CD4-positive, alpha-beta T cell treated with Interleukin-1 beta for 1 hour (primary cell): Measurements from ENCODE around the gene RYR1.
A peak's percentile ranks its signal among the peaks of the same experiment; 100 is the strongest.

Experiments
- DNase-seq, 2 donors: peaks; one replicate each; pipeline ENCODE4 v3.0.0-alpha.2; 2020 to 2022

The RYR1 gene

GRCh38 chr19:38519168-38519567, 85.7 kb downstream of the RYR1 start:
- DNase-seq = no peak

GRCh38 chr19:38519988-38520387, 86.5 kb downstream of the RYR1 start:
- DNase-seq = no peak

- no peak for DNase-seq
Observed at GRCh38 chr19:38522915-38523314, 89.4 kb downstream of the RYR1 start.

- no peak for DNase-seq
Observed at GRCh38 chr19:38523319-38523718, 89.8 kb downstream of the RYR1 start.

GRCh38 chr19:38524369-38524768, 90.9 kb downstream of the RYR1 start:
- no peak for DNase-seq

- no peak for DNase-seq
Observed at GRCh38 chr19:38524994-38525634, 91.6 kb downstream of the RYR1 start.

GRCh38 chr19:38526430-38526829, 92.9 kb downstream of the RYR1 start:
- DNase-seq = no peak

- DNase-seq = peak; percentile 2 to 36
Observed at GRCh38 chr19:38527466-38528136, 94.1 kb downstream of the RYR1 start.

GRCh38 chr19:38528213-38528755, 94.8 kb downstream of the RYR1 start:
- DNase-seq = no peak

- no peak for DNase-seq
Observed at GRCh38 chr19:38528931-38529330, 95.4 kb downstream of the RYR1 start.

GRCh38 chr19:38531515-38531914, 98.0 kb downstream of the RYR1 start:
- DNase-seq = no peak

GRCh38 chr19:38532939-38533338, 99.4 kb downstream of the RYR1 start:
- no peak for DNase-seq

- DNase-seq = no peak
Observed at GRCh38 chr19:38534574-38534973, 101.1 kb downstream of the RYR1 start.

- DNase-seq = no peak
Observed at GRCh38 chr19:38535212-38535611, 101.7 kb downstream of the RYR1 start.

- no peak for DNase-seq
Observed at GRCh38 chr19:38537071-38537936, 103.8 kb downstream of the RYR1 start.

GRCh38 chr19:38538386-38538785, 104.9 kb downstream of the RYR1 start:
- no peak for DNase-seq

- peak in 1 of 2 donors; percentile 63 for DNase-seq
Observed at GRCh38 chr19:38538793-38539528, 105.5 kb downstream of the RYR1 start.

- no peak for DNase-seq
Observed at GRCh38 chr19:38539751-38540150, 106.3 kb downstream of the RYR1 start.

- DNase-seq = no peak
Observed at GRCh38 chr19:38542040-38542439, 108.5 kb downstream of the RYR1 start.

- DNase-seq = no peak
Observed at GRCh38 chr19:38543286-38543806, 109.9 kb downstream of the RYR1 start.

- DNase-seq = peak; percentile 20 to 63
Observed at GRCh38 chr19:38543807-38544568, 110.5 kb downstream of the RYR1 start.
